Measurements from ENCODE around the gene SMARCC1.

DNA sequence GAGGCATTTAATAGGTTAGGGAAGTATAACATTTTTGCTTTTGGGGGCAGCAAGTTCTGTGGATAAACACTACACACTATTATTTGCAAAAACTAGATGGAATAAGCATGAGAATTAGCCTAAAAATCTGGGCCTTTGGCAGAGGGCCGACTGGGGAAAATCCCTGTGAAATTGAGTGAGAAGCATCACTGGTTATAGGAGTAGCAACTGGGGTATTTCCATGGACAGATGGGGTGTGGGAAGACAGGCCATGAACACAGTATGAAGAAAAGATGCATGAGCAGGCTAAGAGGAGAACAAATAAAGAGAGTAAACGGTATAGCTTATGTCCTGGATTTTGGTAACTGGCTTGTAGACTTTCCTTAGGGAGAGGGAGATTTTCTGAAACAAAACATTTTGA lies 170.1 kb downstream of the SMARCC1 start:
- TF ChIP-seq POLR2A (IDR thresholded peaks at IDR 0.05) (no peak), POLR2AphosphoS5 (IDR thresholded peaks at IDR 0.05) (no peak)
- TF ChIP-seq, protein P1, sequence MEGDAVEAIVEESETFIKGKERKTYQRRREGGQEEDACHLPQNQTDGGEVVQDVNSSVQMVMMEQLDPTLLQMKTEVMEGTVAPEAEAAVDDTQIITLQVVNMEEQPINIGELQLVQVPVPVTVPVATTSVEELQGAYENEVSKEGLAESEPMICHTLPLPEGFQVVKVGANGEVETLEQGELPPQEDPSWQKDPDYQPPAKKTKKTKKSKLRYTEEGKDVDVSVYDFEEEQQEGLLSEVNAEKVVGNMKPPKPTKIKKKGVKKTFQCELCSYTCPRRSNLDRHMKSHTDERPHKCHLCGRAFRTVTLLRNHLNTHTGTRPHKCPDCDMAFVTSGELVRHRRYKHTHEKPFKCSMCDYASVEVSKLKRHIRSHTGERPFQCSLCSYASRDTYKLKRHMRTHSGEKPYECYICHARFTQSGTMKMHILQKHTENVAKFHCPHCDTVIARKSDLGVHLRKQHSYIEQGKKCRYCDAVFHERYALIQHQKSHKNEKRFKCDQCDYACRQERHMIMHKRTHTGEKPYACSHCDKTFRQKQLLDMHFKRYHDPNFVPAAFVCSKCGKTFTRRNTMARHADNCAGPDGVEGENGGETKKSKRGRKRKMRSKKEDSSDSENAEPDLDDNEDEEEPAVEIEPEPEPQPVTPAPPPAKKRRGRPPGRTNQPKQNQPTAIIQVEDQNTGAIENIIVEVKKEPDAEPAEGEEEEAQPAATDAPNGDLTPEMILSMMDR (IDR thresholded peaks at IDR 0.05): no peak
